ENCODE data around the gene C19orf25.

Gene C19orf25

GRCh38 chr19:1460033-1460995 is 18.7 kb downstream of the C19orf25 start:
- DNase-seq: no peak

GRCh38 chr19:1459479-1459878 is 19.5 kb downstream of the C19orf25 start:
- DNase-seq: no peak

GRCh38 chr19:1457892-1458291 is 21.1 kb downstream of the C19orf25 start:
- DNase-seq: no peak

GRCh38 chr19:1457031-1457739 is 21.8 kb downstream of the C19orf25 start:
- no peak for DNase-seq

GRCh38 chr19:1456121-1456900 is 22.7 kb downstream of the C19orf25 start:
- no peak for DNase-seq

GRCh38 chr19:1455336-1456120 is 23.5 kb downstream of the C19orf25 start:
- no peak for DNase-seq

- DNase-seq: no peak
These were observed 24.0 kb downstream of the C19orf25 start for GRCh38 chr19:1455002-1455335.

- DNase-seq: no peak
These were observed 25.3 kb downstream of the C19orf25 start for GRCh38 chr19:1453525-1454364.

- DNase-seq: no peak
These were observed 26.1 kb downstream of the C19orf25 start for GRCh38 chr19:1452802-1453524.

- DNase-seq: no peak
These were observed 26.9 kb downstream of the C19orf25 start for GRCh38 chr19:1451916-1452801.

- DNase-seq: no peak
These were observed 28.0 kb downstream of the C19orf25 start for GRCh38 chr19:1450735-1451731.

- DNase-seq: no peak
These were observed 29.3 kb downstream of the C19orf25 start, which contains the start of gene APC2 for GRCh38 chr19:1449467-1450442. Gene APC2, plus strand, starts transcription at chr19:1450121. Its CDS starts 2,881 bp downstream, at chr19:1453002.

- no peak for DNase-seq
These were observed 31.1 kb downstream of the C19orf25 start for GRCh38 chr19:1447944-1448343.

GRCh38 chr19:1447504-1447903 is 31.5 kb downstream of the C19orf25 start:
- no peak for DNase-seq

GRCh38 chr19:1446713-1447481 is 32.1 kb downstream of the C19orf25 start:
- DNase-seq: no peak
